Keratinocyte (primary cell): ENCODE data around the gene ANKS1A. TPM values are rescaled to one million over a fixed set of nuclear protein-coding genes. Genes with fewer than 3 reads are reported as not detected.
"Not testable (repeated sequence)": the region's sequence is repeated elsewhere in the genome, so short reads cannot be mapped to it uniquely, and the experiment has no call there.

Experiments
- DNase-seq: peaks from one replicate; pipeline ENCODE4 v3.0.0-alpha.2; 2011; ENCODE audit warnings: low read depth, missing footprints, low spot score
- FAIRE-seq: peaks from 2 replicates; lab custom pipeline; 2011; peaks lifted over from hg19 to GRCh38; lab: Jason Lieb, UNC
- H2AFZ ChIP-seq: 2 replicates; pipeline ENCODE4 v1.6.0; 2012; ENCODE audit warnings: low read length, control low read depth, inconsistent platforms; ENCODE audit not compliant: control insufficient read depth
- H3K27ac ChIP-seq: 2 replicates; pipeline ENCODE4 v1.5.1; 2011; ENCODE audit warnings: low read length; ENCODE audit not compliant: control insufficient read depth, insufficient read depth
- H3K27me3 ChIP-seq: 3 replicates; pipeline ENCODE4 v1.6.0; 2011; ENCODE audit warnings: low read length; ENCODE audit not compliant: control insufficient read depth, insufficient read depth; ENCODE audit errors: extremely low read depth
- H3K36me3 ChIP-seq, 2 experiments: 2 replicates in 1 of 2; 3 replicates in 1 of 2; pipeline ENCODE4 v1.5.1; 2011; ENCODE audit warnings: low read length in 2 of 2, mild to moderate bottlenecking in 1 of 2; ENCODE audit not compliant: control insufficient read depth in 2 of 2, insufficient read depth in 2 of 2; ENCODE audit errors: extremely low read depth in 1 of 2
- H3K4me1 ChIP-seq: 3 replicates; pipeline ENCODE4 v1.5.1; 2011; ENCODE audit warnings: low read length; ENCODE audit not compliant: control insufficient read depth, insufficient read depth; ENCODE audit errors: extremely low read depth
- H3K4me2 ChIP-seq: 3 replicates; pipeline ENCODE4 v1.6.0; 2011; ENCODE audit warnings: low read depth, low read length; ENCODE audit not compliant: control insufficient read depth, insufficient read depth; ENCODE audit errors: extremely low read depth
- H3K4me3 ChIP-seq, 3 experiments: fragments of 200-600 bp in 1 of 3; sonication (generic) in 1 of 3; 2 replicates in 2 of 3; 3 replicates in 1 of 3; pipeline ENCODE4 v1.5.1; 2011 to 2016; ENCODE audit warnings: low read length in 3 of 3, mild to moderate bottlenecking in 3 of 3, control low read depth in 2 of 3, inconsistent platforms in 1 of 3, low read depth in 1 of 3, mixed read lengths in 1 of 3, mixed run types in 1 of 3, moderate library complexity in 1 of 3; ENCODE audit not compliant: control insufficient read depth in 2 of 3, insufficient read depth in 2 of 3; ENCODE audit errors: extremely low read depth in 1 of 3
- H3K79me2 ChIP-seq: 2 replicates; pipeline ENCODE4 v1.6.0; 2012; ENCODE audit warnings: low read length; ENCODE audit not compliant: control insufficient read depth, insufficient read depth
- H3K9ac ChIP-seq: 3 replicates; pipeline ENCODE4 v1.6.0; 2011; ENCODE audit warnings: low read length; ENCODE audit not compliant: control insufficient read depth, insufficient read depth; ENCODE audit errors: extremely low read depth
- H3K9me1 ChIP-seq: 3 replicates; pipeline ENCODE4 v1.6.0; 2011; ENCODE audit warnings: low read length; ENCODE audit not compliant: control insufficient read depth, insufficient read depth; ENCODE audit errors: extremely low read depth
- H3K9me3 ChIP-seq: 2 replicates; pipeline ENCODE4 v1.5.1; 2012; ENCODE audit warnings: low read depth, low read length; ENCODE audit not compliant: control insufficient read depth
- H4K20me1 ChIP-seq: 3 replicates; pipeline ENCODE4 v1.6.0; 2011; ENCODE audit warnings: low read length; ENCODE audit not compliant: control insufficient read depth, insufficient read depth; ENCODE audit errors: extremely low read depth
- EZH2 ChIP-seq: IDR thresholded peaks from one replicate; pipeline ENCODE4 v1.6.1; 2012; ENCODE audit warnings: inconsistent platforms, mild to moderate bottlenecking, low read length, moderate library complexity
- dilution Hi-C: fragments of 300-500 bp; cut with MboI; formaldehyde crosslinking; loops from one replicate; pipeline ENCODE4 v1.7.0; 2020; ENCODE audit warnings: low sequenced_read_pairs; ENCODE audit not compliant: extremely low pct_ligation_motif_present
- polyA plus RNA-seq, 5 experiments: library from polyadenylated mRNA; depleted of rRNA in 3 of 5; stranded (reverse) in 3 of 5; stranded (forward) in 1 of 5; unstranded in 1 of 5; fragments of >200 nt; gene quantifications; 1 replicate in 1 of 5; 2 replicates in 3 of 5; 3 replicates in 1 of 5; pipeline versions ENCODE4 v1.2.1 to v1.2.3, GENCODE V29; 2011 to 2012; ENCODE audit warnings: missing spikeins in 2 of 5, low read depth in 1 of 5, low replicate concordance in 1 of 5
- TF ChIP-seq, protein P1 (sequence below), 3 experiments: IDR thresholded peaks in 1 of 3; conservative IDR thresholded peaks in 1 of 3; optimal IDR thresholded peaks in 1 of 3; 2 replicates in 2 of 3; 3 replicates in 1 of 3; pipeline versions ENCODE3 to v1.5.1; 2011; ENCODE audit warnings: low read length in 3 of 3, mild to moderate bottlenecking in 3 of 3, moderate library complexity in 2 of 3, control low read depth in 1 of 3, inconsistent platforms in 1 of 3; ENCODE audit not compliant: insufficient read depth in 2 of 3; ENCODE audit errors: extremely low read depth in 1 of 3

The ANKS1A gene
- polyA plus RNA-seq, 1 donor (not counting 4 experiments of a cell fraction or from before 2014, with no cell fraction given), result 8.6 TPM

DNA sequence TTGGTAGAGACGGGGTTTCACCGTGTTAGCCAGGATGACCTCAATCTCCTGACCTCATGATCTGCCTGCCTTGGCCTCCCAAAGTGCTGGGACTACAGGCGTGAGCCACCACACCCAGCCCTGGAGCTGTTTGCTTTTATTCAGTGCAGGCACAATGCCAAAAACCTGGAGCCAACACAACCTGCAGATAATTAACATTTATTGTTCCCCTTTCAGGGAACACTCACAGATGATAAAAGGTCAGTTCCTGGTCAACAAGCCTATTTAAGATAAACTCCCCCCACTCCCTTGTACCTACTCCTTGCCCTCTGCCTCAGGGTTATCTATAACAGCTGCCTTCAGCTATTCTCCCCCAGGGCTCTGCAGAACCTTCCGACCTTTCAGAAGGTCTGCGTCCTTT lies 218.7 kb downstream of the ANKS1A start:
- H3K9ac ChIP-seq, H3K27ac ChIP-seq, H3K36me3 ChIP-seq, dilution Hi-C loops, H3K4me2 ChIP-seq, H4K20me1 ChIP-seq, H3K4me3 ChIP-seq, H3K79me2 ChIP-seq, DNase-seq, H3K9me3 ChIP-seq, H3K4me1 ChIP-seq, H3K9me1 ChIP-seq, H3K27me3 ChIP-seq, H2AFZ ChIP-seq, FAIRE-seq: not testable (repeated sequence)

DNA sequence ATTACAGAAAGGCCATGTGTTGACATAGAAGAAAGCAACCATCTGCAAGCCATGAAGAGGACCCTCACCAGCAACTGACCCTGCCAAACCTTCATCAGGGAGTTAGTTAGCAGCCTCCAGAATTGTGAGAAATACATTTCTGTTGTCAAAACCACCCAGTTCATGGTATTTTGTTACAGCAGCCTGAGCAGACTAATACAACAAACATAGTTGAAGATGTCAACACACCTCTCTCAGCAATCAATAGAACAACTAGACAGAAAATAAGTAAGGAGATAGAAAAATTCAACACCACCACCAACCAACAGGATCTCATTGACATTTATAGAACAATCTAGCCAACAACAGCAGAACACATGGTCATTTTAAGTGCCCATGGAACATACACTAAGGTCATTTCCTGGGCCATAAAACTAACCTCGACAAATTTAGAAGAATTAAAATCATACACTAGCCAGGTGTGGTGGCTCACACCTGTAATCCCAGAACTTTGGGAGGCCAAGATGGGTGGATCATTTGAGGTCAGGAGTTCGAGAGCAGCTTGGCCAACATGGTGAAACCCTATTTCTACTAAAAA lies 219.3 kb downstream of the ANKS1A start:
- Histone ChIP-seq H3K9me1 (no peaks in the 10 kb centered on the region), H3K4me1 (no peaks in the 10 kb centered on the region), H3K79me2 (no peaks in the 10 kb centered on the region), H3K4me2 (no peak overlapping the region), H4K20me1 (no peaks in the 10 kb centered on the region), H3K9ac (no peak overlapping the region), H3K9me3 (no peaks in the 10 kb centered on the region), H3K36me3 (no peaks in the 10 kb centered on the region), H3K27ac (no peak overlapping the region), H3K27me3 (no peaks in the 10 kb centered on the region), H2AFZ (no peak overlapping the region), H3K4me3 (no peak overlapping the region)
- dilution Hi-C loops, result no loop called here
- DNase-seq, result no peak
- TF ChIP-seq, protein P1, sequence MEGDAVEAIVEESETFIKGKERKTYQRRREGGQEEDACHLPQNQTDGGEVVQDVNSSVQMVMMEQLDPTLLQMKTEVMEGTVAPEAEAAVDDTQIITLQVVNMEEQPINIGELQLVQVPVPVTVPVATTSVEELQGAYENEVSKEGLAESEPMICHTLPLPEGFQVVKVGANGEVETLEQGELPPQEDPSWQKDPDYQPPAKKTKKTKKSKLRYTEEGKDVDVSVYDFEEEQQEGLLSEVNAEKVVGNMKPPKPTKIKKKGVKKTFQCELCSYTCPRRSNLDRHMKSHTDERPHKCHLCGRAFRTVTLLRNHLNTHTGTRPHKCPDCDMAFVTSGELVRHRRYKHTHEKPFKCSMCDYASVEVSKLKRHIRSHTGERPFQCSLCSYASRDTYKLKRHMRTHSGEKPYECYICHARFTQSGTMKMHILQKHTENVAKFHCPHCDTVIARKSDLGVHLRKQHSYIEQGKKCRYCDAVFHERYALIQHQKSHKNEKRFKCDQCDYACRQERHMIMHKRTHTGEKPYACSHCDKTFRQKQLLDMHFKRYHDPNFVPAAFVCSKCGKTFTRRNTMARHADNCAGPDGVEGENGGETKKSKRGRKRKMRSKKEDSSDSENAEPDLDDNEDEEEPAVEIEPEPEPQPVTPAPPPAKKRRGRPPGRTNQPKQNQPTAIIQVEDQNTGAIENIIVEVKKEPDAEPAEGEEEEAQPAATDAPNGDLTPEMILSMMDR (optimal IDR thresholded peaks at IDR 0.05 in 1 of 3, IDR thresholded peaks at IDR 0.05 in 1 of 3, conservative IDR thresholded peaks at IDR 0.05 in 1 of 3; ENCODE audit: extremely low read depth in 1 of 3, insufficient read depth in 2 of 3, low read length in 3 of 3), result no peak
- TF ChIP-seq EZH2, result no peak
- no peak for FAIRE-seq

DNA sequence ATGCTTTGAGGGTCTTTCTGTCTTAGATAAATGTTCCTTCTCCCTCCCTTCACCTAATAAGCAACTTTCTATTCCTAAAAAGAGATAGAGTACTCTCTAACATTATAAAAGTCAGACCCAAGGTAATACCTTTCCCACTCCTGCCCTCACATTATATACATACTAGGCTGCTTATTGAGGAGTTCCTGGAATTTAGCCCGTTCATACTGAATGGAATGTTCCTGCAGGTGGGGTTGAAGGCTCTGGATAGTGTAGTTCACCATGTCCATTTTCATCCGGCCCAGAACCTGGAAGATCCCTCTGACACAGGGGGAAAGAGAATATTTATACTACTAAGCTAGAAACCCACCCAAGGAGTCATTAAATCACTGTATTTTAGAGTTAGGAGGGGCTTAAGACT lies 231.7 kb downstream of the ANKS1A start:
- H3K9ac ChIP-seq, result no peak overlapping the region
- TF ChIP-seq EZH2, result no peak
- TF ChIP-seq, protein P1 (optimal IDR thresholded peaks at IDR 0.05 in 1 of 3, IDR thresholded peaks at IDR 0.05 in 1 of 3, conservative IDR thresholded peaks at IDR 0.05 in 1 of 3; ENCODE audit: extremely low read depth in 1 of 3, insufficient read depth in 2 of 3, low read length in 3 of 3), result no peak
- H3K27ac ChIP-seq, result no peak overlapping the region
- no peaks in the 10 kb centered on the region for H3K9me1 ChIP-seq
- dilution Hi-C loops, result no loop called here
- no peak for DNase-seq
- no peaks in the 10 kb centered on the region for H3K9me3 ChIP-seq
- no peaks in the 10 kb centered on the region for H3K27me3 ChIP-seq
- no peaks in the 10 kb centered on the region for H3K79me2 ChIP-seq
- H2AFZ ChIP-seq, result no peak overlapping the region
- H3K4me3 ChIP-seq, result no peak overlapping the region
- H3K4me1 ChIP-seq, result peaks cover 8% of the 10 kb centered on the region
- no peaks in the 10 kb centered on the region for H3K36me3 ChIP-seq
- no peaks in the 10 kb centered on the region for H4K20me1 ChIP-seq
- H3K4me2 ChIP-seq, result no peak overlapping the region
- FAIRE-seq, result no peak
